Lower leg skin (tissue), 3 donors: ENCODE measurements around the gene PATJ.

Source experiments
- CTCF ChIP-seq, 3 donors: fragments of 450-650 bp; IDR thresholded peaks; one replicate each; pipeline ENCODE4 v1.5.1; 2016; ENCODE audit warnings: antibody characterized with exemption in 3 of 3, mild to moderate bottlenecking in 3 of 3, moderate library complexity in 2 of 3
- POLR2A ChIP-seq, 2 donors: fragments of 450-650 bp; IDR thresholded peaks; one replicate each; pipeline ENCODE4 v1.6.1; 2016 to 2017; ENCODE audit warnings: antibody characterized with exemption in 2 of 2, mild to moderate bottlenecking in 1 of 2, moderate library complexity in 1 of 2

- TF ChIP-seq CTCF (IDR thresholded peaks at IDR 0.05) (no peak), POLR2A (IDR thresholded peaks at IDR 0.05) (no peak)
Measured at GRCh38 chr1:61873994-61874393, 131.7 kb downstream of the PATJ start.
